ENCODE data around the gene ZDHHC6.
A peak's percentile ranks its signal among the peaks of the same experiment; 100 is the strongest.
"Not testable (repeated sequence)": the region's sequence is repeated elsewhere in the genome, so short reads cannot be mapped to it uniquely, and the experiment has no call there.

Gene ZDHHC6

GRCh38 chr10:112446855-112447619, at the start of gene ZDHHC6, which contains the start of gene VTI1A:
Gene ZDHHC6, minus strand, starts transcription at chr10:112446914. Its CDS starts 1,478 bp downstream, at chr10:112445436.
Gene VTI1A, plus strand, starts transcription at chr10:112447215. Its CDS starts 159 bp downstream, at chr10:112447374.
- DNase-seq (ENCODE audit: low spot score), result peak; percentile 88

- DNase-seq (ENCODE audit: low spot score), result no peak
These were observed 46.0 kb upstream of the ZDHHC6 start for GRCh38 chr10:112492736-112493135.

- no peak for DNase-seq (ENCODE audit: low spot score)
These were observed 44.4 kb upstream of the ZDHHC6 start for GRCh38 chr10:112491144-112491543.

- DNase-seq (ENCODE audit: low spot score), result no peak
These were observed 43.8 kb upstream of the ZDHHC6 start for GRCh38 chr10:112490545-112490944.

- no peak for DNase-seq (ENCODE audit: low spot score)
These were observed 41.2 kb upstream of the ZDHHC6 start for GRCh38 chr10:112487964-112488363.

GRCh38 chr10:112484399-112484798, 37.7 kb upstream of the ZDHHC6 start:
- DNase-seq (ENCODE audit: low spot score), result no peak

- no peak for DNase-seq (ENCODE audit: low spot score)
These were observed 34.9 kb upstream of the ZDHHC6 start for GRCh38 chr10:112481602-112482001.

GRCh38 chr10:112475575-112476218, 29.0 kb upstream of the ZDHHC6 start:
- peak; percentile 26 for DNase-seq (ENCODE audit: low spot score)

- peak; percentile 74 for DNase-seq (ENCODE audit: low spot score)
These were observed 25.3 kb upstream of the ZDHHC6 start for GRCh38 chr10:112471878-112472487.

GRCh38 chr10:112467541-112468075, 20.9 kb upstream of the ZDHHC6 start:
- no peak for DNase-seq (ENCODE audit: low spot score)

- no peak for DNase-seq (ENCODE audit: low spot score)
These were observed 20.1 kb upstream of the ZDHHC6 start for GRCh38 chr10:112466802-112467201.

- DNase-seq (ENCODE audit: low spot score), result no peak
These were observed 18.7 kb upstream of the ZDHHC6 start for GRCh38 chr10:112465299-112465883.

GRCh38 chr10:112464074-112464473, 17.4 kb upstream of the ZDHHC6 start:
- not testable (repeated sequence) for DNase-seq (ENCODE audit: low spot score)

- peak; percentile 44 for DNase-seq (ENCODE audit: low spot score)
These were observed 14.5 kb upstream of the ZDHHC6 start for GRCh38 chr10:112461029-112461887.

- DNase-seq (ENCODE audit: low spot score), result no peak
These were observed 13.7 kb upstream of the ZDHHC6 start for GRCh38 chr10:112460366-112460765.

- DNase-seq (ENCODE audit: low spot score), result no peak
These were observed 9.8 kb upstream of the ZDHHC6 start for GRCh38 chr10:112456533-112456932.

GRCh38 chr10:112454910-112455779, 8.4 kb upstream of the ZDHHC6 start:
- no peak for DNase-seq (ENCODE audit: low spot score)

- DNase-seq (ENCODE audit: low spot score), result no peak
These were observed 2.2 kb upstream of the ZDHHC6 start for GRCh38 chr10:112448888-112449287.

GRCh38 chr10:112447620-112447928, 860 bp upstream of the ZDHHC6 start:
- no peak for DNase-seq (ENCODE audit: low spot score)

- DNase-seq (ENCODE audit: low spot score), result no peak
These were observed 459 bp downstream of the ZDHHC6 start for GRCh38 chr10:112446055-112446854.
